ENCODE results near the gene ADCY7. TPM values are rescaled to one million over a fixed set of nuclear protein-coding genes. Genes with fewer than 3 reads are reported as not detected.

ADCY7 gene
- total RNA-seq, 1 experiment from 2014 or later: 5.9 TPM

DNA sequence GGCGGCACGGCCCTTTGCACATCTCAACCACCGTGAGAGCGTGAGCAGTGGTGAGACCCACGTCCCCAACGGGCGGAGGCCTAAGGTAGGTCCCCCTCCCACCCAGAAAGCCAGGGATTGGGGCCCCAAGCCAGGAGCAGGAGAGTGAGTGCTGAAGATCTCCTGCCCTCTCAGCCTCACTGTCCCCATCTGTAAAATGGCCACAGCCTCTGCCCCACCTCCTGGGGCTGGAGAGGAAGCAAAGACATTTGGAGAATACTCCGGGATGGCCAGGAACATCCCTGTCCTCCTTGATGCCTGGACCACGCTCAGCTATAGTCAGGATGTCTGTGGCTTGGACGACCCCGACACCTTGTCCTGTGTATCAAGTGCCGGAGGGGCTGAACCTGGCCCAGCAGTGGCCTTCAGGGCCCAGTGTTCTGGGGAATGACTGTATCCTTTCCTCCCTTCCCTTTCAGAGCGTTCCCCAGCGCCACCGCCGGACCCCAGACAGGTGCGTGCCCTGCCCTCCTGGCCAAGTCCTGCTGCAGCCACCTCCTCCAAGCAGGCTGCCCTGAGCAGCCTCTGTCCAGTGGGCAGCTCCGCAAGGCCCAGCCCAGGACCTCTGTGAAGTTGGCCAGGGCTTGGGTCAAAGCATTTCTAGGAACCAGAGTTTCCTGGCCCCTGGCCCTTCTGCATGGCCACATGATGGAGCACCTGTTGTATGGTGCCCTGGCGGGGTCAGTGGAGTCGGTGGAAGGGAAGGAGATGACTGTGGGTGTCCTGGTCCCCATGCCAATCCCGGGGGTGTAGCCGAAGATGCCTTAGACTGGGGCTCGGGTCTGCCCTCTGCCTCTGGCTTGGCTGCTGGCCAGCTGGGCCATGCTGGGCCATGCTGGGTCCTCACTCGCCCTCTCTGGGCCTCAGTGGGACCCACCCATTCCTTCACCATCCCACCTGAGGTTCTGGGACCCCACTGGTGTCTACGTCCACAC, 38.4 kb downstream of the ADCY7 start:
- Mint-ChIP-seq H3K4me1 (no peaks in the 10 kb centered on the region), H3K27ac (no peak overlapping the region), H3K9me3 (no peaks in the 10 kb centered on the region), H3K4me3 (no peak overlapping the region), H3K36me3 (no peaks in the 10 kb centered on the region), H3K27me3 (ENCODE audit: low read depth) (no peaks in the 10 kb centered on the region)
- ATAC-seq (no peak), DNase-seq (ENCODE audit: low spot score) (no peak)
- ChIA-PET CTCF (no interaction called here), POLR2A (no interaction called here)
- TF ChIP-seq, protein P1, sequence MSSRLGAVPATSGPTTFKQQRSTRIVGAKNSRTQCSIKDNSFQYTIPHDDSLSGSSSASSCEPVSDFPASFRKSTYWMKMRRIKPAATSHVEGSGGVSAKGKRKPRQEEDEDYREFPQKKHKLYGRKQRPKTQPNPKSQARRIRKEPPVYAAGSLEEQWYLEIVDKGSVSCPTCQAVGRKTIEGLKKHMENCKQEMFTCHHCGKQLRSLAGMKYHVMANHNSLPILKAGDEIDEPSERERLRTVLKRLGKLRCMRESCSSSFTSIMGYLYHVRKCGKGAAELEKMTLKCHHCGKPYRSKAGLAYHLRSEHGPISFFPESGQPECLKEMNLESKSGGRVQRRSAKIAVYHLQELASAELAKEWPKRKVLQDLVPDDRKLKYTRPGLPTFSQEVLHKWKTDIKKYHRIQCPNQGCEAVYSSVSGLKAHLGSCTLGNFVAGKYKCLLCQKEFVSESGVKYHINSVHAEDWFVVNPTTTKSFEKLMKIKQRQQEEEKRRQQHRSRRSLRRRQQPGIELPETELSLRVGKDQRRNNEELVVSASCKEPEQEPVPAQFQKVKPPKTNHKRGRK (CRISPR knock-in tag; IDR thresholded peaks at IDR 0.05; ENCODE audit: borderline replicate concordance): no peak
- TF ChIP-seq, protein P2, sequence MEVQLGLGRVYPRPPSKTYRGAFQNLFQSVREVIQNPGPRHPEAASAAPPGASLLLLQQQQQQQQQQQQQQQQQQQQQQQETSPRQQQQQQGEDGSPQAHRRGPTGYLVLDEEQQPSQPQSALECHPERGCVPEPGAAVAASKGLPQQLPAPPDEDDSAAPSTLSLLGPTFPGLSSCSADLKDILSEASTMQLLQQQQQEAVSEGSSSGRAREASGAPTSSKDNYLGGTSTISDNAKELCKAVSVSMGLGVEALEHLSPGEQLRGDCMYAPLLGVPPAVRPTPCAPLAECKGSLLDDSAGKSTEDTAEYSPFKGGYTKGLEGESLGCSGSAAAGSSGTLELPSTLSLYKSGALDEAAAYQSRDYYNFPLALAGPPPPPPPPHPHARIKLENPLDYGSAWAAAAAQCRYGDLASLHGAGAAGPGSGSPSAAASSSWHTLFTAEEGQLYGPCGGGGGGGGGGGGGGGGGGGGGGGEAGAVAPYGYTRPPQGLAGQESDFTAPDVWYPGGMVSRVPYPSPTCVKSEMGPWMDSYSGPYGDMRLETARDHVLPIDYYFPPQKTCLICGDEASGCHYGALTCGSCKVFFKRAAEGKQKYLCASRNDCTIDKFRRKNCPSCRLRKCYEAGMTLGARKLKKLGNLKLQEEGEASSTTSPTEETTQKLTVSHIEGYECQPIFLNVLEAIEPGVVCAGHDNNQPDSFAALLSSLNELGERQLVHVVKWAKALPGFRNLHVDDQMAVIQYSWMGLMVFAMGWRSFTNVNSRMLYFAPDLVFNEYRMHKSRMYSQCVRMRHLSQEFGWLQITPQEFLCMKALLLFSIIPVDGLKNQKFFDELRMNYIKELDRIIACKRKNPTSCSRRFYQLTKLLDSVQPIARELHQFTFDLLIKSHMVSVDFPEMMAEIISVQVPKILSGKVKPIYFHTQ (CRISPR knock-in tag; IDR thresholded peaks at IDR 0.05): no peak
- no peak for TF ChIP-seq NR1H2 (CRISPR knock-in tag; IDR thresholded peaks at IDR 0.05)
- no peak for TF ChIP-seq ZNF138 (CRISPR knock-in tag; conservative IDR thresholded peaks at IDR 0.05)
- TF ChIP-seq, protein P3, sequence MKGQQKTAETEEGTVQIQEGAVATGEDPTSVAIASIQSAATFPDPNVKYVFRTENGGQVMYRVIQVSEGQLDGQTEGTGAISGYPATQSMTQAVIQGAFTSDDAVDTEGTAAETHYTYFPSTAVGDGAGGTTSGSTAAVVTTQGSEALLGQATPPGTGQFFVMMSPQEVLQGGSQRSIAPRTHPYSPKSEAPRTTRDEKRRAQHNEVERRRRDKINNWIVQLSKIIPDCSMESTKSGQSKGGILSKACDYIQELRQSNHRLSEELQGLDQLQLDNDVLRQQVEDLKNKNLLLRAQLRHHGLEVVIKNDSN (CRISPR knock-in tag; IDR thresholded peaks at IDR 0.05): no peak
- TF ChIP-seq, protein P4, sequence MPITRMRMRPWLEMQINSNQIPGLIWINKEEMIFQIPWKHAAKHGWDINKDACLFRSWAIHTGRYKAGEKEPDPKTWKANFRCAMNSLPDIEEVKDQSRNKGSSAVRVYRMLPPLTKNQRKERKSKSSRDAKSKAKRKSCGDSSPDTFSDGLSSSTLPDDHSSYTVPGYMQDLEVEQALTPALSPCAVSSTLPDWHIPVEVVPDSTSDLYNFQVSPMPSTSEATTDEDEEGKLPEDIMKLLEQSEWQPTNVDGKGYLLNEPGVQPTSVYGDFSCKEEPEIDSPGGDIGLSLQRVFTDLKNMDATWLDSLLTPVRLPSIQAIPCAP (CRISPR knock-in tag; IDR thresholded peaks at IDR 0.05): no peak

DNA sequence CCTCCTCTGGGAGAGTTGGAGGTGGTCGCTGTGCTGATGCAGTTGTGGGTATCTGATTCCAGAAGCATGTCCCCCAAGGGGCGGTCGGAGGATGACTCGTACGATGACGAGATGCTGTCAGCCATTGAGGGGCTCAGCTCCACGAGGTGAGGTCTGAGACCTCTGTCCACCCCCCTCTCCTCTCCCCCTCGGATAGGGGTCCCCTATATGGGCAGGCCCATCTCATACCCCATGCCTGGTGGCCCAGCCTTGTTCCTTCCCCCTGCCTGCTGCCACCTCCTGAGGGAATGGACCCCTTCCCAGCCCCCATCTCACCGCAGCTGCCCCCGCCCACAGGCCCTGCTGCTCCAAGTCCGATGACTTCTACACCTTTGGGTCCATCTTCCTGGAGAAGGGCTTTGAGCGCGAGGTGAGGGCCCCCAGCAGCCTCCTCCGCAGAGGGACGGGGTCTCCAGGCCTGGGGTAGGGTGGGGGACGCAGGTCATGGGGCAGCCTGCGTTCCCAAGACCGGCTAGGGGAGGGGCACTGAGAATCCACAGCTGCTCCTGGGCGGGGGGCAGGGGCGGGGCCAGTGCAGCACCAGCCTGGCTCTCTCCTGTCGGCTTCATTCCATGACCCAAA, 39.2 kb downstream of the ADCY7 start:
- POLR2A ChIA-PET: no interaction called here
- TF ChIP-seq FOXK1 (CRISPR knock-in tag; IDR thresholded peaks at IDR 0.05) (no peak), CBFB (CRISPR knock-in tag; IDR thresholded peaks at IDR 0.05; ENCODE audit: low read depth) (no peak), HMGA2 (CRISPR knock-in tag; IDR thresholded peaks at IDR 0.05) (no peak)
- TF ChIP-seq, protein P5, sequence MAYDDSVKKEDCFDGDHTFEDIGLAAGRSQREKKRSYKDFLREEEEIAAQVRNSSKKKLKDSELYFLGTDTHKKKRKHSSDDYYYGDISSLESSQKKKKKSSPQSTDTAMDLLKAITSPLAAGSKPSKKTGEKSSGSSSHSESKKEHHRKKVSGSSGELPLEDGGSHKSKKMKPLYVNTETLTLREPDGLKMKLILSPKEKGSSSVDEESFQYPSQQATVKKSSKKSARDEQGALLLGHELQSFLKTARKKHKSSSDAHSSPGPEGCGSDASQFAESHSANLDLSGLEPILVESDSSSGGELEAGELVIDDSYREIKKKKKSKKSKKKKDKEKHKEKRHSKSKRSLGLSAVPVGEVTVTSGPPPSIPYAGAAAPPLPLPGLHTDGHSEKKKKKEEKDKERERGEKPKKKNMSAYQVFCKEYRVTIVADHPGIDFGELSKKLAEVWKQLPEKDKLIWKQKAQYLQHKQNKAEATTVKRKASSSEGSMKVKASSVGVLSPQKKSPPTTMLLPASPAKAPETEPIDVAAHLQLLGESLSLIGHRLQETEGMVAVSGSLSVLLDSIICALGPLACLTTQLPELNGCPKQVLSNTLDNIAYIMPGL (CRISPR knock-in tag; IDR thresholded peaks at IDR 0.05): no peak
- Mint-ChIP-seq H3K27me3 (ENCODE audit: low read depth) (no peaks in the 10 kb centered on the region), H3K4me1 (no peaks in the 10 kb centered on the region), H3K9me3 (no peaks in the 10 kb centered on the region), H3K36me3 (no peaks in the 10 kb centered on the region), H3K27ac (no peak overlapping the region), H3K4me3 (no peak overlapping the region)
- ATAC-seq: no peak
- CTCF ChIA-PET: no interaction called here
- DNase-seq (ENCODE audit: low spot score): no peak

DNA sequence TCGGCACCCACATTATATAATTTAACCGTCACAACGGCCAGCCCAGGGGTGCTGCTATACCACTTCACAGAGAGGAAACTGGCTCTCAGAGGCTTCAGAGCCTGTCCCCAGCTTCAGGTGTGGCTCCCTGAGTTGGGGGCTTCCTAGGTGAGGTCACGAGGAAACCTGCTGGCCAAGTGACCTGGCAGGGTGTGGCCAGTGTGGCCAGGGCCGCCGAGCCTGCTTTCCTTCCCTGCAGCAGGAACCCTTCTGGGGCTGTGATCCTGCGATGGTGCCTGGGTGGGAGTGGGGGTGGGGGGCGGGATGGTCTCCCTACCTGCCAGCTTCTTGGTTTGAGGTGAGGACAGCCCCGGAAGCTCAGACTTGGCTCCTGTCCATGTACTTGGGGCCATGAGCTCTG, 39.9 kb downstream of the ADCY7 start:
- Mint-ChIP-seq H3K27ac (no peak overlapping the region), H3K36me3 (no peaks in the 10 kb centered on the region), H3K4me3 (no peak overlapping the region), H3K4me1 (no peaks in the 10 kb centered on the region), H3K27me3 (ENCODE audit: low read depth) (no peaks in the 10 kb centered on the region), H3K9me3 (no peaks in the 10 kb centered on the region)
- DNase-seq (ENCODE audit: low spot score) (no peak), ATAC-seq (no peak)
- POLR2A ChIA-PET: no interaction called here
- CTCF ChIA-PET: no interaction called here
- TF ChIP-seq, protein P6, sequence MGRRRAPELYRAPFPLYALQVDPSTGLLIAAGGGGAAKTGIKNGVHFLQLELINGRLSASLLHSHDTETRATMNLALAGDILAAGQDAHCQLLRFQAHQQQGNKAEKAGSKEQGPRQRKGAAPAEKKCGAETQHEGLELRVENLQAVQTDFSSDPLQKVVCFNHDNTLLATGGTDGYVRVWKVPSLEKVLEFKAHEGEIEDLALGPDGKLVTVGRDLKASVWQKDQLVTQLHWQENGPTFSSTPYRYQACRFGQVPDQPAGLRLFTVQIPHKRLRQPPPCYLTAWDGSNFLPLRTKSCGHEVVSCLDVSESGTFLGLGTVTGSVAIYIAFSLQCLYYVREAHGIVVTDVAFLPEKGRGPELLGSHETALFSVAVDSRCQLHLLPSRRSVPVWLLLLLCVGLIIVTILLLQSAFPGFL (CRISPR knock-in tag; IDR thresholded peaks at IDR 0.05; ENCODE audit: borderline replicate concordance): no peak
- TF ChIP-seq SOX15 (CRISPR knock-in tag; IDR thresholded peaks at IDR 0.05) (no peak), ZNF232 (CRISPR knock-in tag; IDR thresholded peaks at IDR 0.05) (no peak), ZNF416 (CRISPR knock-in tag; IDR thresholded peaks at IDR 0.05) (no peak), MYBL2 (CRISPR knock-in tag; IDR thresholded peaks at IDR 0.05) (no peak), NR3C1 (CRISPR knock-in tag; conservative IDR thresholded peaks at IDR 0.05; ENCODE audit: low read depth) (no peak), ZNF671 (CRISPR knock-in tag; IDR thresholded peaks at IDR 0.05) (no peak)
- TF ChIP-seq, protein P7, sequence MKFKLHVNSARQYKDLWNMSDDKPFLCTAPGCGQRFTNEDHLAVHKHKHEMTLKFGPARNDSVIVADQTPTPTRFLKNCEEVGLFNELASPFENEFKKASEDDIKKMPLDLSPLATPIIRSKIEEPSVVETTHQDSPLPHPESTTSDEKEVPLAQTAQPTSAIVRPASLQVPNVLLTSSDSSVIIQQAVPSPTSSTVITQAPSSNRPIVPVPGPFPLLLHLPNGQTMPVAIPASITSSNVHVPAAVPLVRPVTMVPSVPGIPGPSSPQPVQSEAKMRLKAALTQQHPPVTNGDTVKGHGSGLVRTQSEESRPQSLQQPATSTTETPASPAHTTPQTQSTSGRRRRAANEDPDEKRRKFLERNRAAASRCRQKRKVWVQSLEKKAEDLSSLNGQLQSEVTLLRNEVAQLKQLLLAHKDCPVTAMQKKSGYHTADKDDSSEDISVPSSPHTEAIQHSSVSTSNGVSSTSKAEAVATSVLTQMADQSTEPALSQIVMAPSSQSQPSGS (CRISPR knock-in tag; IDR thresholded peaks at IDR 0.05; ENCODE audit: borderline replicate concordance, low read depth): no peak
- TF ChIP-seq, protein P1 (CRISPR knock-in tag; IDR thresholded peaks at IDR 0.05; ENCODE audit: borderline replicate concordance): no peak

Data from WTC11 (cell line).